Smooth muscle cell (in vitro differentiated cells): ENCODE results near the gene IRAG1. TPM values are rescaled to one million over a fixed set of nuclear protein-coding genes. Genes with fewer than 3 reads are reported as not detected.

Source experiments
- DNase-seq: peaks from one replicate; lab custom pipeline; 2025; ENCODE audit not compliant: unreplicated experiment; lab: John Stamatoyannopoulos, UW
- H2AFZ ChIP-seq: fragments of 200-600 bp; sonication (generic); 2 replicates; pipeline ENCODE4 v1.6.0; 2016; ENCODE audit warnings: antibody characterized with exemption, low read depth, mild to moderate bottlenecking
- H3F3A ChIP-seq: fragments of 200-600 bp; sonication (generic); 2 replicates; pipeline ENCODE4 v1.6.0; 2017; ENCODE audit warnings: antibody characterized with exemption, low read depth
- H3K27ac ChIP-seq: fragments of 200-600 bp; sonication (generic); 2 replicates; pipeline ENCODE4 v1.5.1; 2016; ENCODE audit warnings: low read depth, mild to moderate bottlenecking
- H3K27me3 ChIP-seq: fragments of 200-600 bp; sonication (generic); 2 replicates; pipeline ENCODE4 v1.6.1; 2016; ENCODE audit warnings: low read depth, mild to moderate bottlenecking
- H3K36me3 ChIP-seq: fragments of 200-600 bp; sonication (generic); 2 replicates; pipeline ENCODE4 v1.5.1; 2016; ENCODE audit warnings: low read depth
- H3K4me1 ChIP-seq: fragments of 200-600 bp; sonication (generic); 2 replicates; pipeline ENCODE4 v1.5.1; 2016; ENCODE audit warnings: low read depth
- H3K4me2 ChIP-seq: fragments of 200-600 bp; sonication (generic); 2 replicates; pipeline ENCODE4 v1.6.0; 2016; ENCODE audit warnings: mild to moderate bottlenecking
- H3K4me3 ChIP-seq: fragments of 200-600 bp; sonication (generic); 2 replicates; pipeline ENCODE4 v1.5.1; 2016; ENCODE audit warnings: mild to moderate bottlenecking
- H3K79me2 ChIP-seq: fragments of 200-600 bp; sonication (generic); 2 replicates; pipeline ENCODE4 v1.6.0; 2016; ENCODE audit warnings: low read depth, mild to moderate bottlenecking
- H3K9ac ChIP-seq: fragments of 200-600 bp; sonication (generic); 2 replicates; pipeline ENCODE4 v1.6.0; 2016; ENCODE audit warnings: low read depth
- H3K9me3 ChIP-seq: fragments of 200-600 bp; sonication (generic); replicated peaks from 2 replicates; pipeline ENCODE4 v1.5.1; 2016; ENCODE audit warnings: low read depth
- H4K20me1 ChIP-seq: fragments of 200-600 bp; sonication (generic); 2 replicates; pipeline ENCODE4 v1.6.0; 2016; ENCODE audit warnings: low read depth
- CTCF ChIP-seq: fragments of 200-600 bp; sonication (generic); IDR thresholded peaks from 2 replicates; pipeline ENCODE4 v1.5.1; 2017; ENCODE audit warnings: borderline replicate concordance, mild to moderate bottlenecking, antibody characterized with exemption; ENCODE audit not compliant: insufficient read depth, poor library complexity, severe bottlenecking
- WGBS: methylation state at CpG from one replicate; pipeline ENCODE4 v1.1.7; 2016; ENCODE audit warnings: low lambda C conversion rate; 5-methylcytosine and 5-hydroxymethylcytosine counted together
- polyA plus RNA-seq: library from polyadenylated mRNA; unstranded; fragments of >200 nt; fragmentation: Nextera tagmentation; extraction: Ambion mirVana; gene quantifications from 2 replicates; pipeline ENCODE4 v1.2.1, GENCODE V29; 2016
- total RNA-seq: library from RNA; depleted of rRNA; stranded (reverse); fragments of >200 nt; gene quantifications from 2 replicates; pipeline ENCODE4 v1.2.3, GENCODE V29; 2014

The IRAG1 gene
- total and polyA plus RNA-seq, 2 experiments from 2014 or later, result 2.5 to 4.4 TPM

DNA sequence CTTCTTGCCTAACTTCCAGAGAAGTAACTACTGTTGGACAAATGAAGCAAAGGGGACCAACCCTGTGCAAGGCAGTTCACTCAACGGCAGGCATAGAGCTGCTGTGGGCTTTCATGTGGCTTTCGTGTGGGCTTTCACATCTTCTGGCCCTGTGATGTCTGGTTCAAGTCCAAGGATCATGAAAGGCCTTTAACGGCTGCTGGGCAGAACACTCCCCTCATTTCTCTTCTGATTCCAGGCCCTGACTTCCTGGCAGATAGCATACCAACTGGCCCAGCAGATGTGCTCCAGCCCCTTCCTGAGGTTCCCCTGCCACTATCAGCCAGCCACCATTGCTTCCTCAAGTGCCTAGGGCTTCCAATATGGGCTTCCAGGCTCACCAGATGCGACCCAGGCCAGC lies 28.8 kb upstream of the IRAG1 start:
- no peak overlapping the region for H2AFZ ChIP-seq
- 32% methylated on average over 4 of the region's 4 CpGs for WGBS

GRCh38 chr11:10720881-10721376 lies 27.4 kb upstream of the IRAG1 start:
- no peaks in the 10 kb centered on the region for H3K4me1 ChIP-seq
- no peaks in the 10 kb centered on the region for H3K27me3 ChIP-seq
- H3K27ac ChIP-seq, result no peak overlapping the region
- no peak overlapping the region for H3K4me2 ChIP-seq
- H3K9ac ChIP-seq, result no peak overlapping the region
- no peak for DNase-seq
- TF ChIP-seq CTCF, result no peak
- no peak overlapping the region for H3K4me3 ChIP-seq
- no peaks in the 10 kb centered on the region for H3K36me3 ChIP-seq
- H2AFZ ChIP-seq, result no peak overlapping the region
- no peaks in the 10 kb centered on the region for H3K9me3 ChIP-seq
- H3K79me2 ChIP-seq, result no peaks in the 10 kb centered on the region
- H3F3A ChIP-seq, result no peaks in the 10 kb centered on the region
- H4K20me1 ChIP-seq, result no peaks in the 10 kb centered on the region
- WGBS, result 90% methylated on average over 2 of the region's 2 CpGs

More for the DNA sequence above, 28.8 kb upstream of the IRAG1 start:
- TF ChIP-seq CTCF, result no peak
- Histone ChIP-seq H3K79me2 (no peaks in the 10 kb centered on the region), H3K27ac (no peak overlapping the region), H3K4me3 (no peak overlapping the region), H4K20me1 (no peaks in the 10 kb centered on the region), H3K27me3 (no peaks in the 10 kb centered on the region), H3K9ac (no peak overlapping the region), H3K4me1 (no peaks in the 10 kb centered on the region), H3F3A (no peaks in the 10 kb centered on the region), H3K9me3 (no peaks in the 10 kb centered on the region), H3K36me3 (no peaks in the 10 kb centered on the region), H3K4me2 (no peak overlapping the region)
- DNase-seq, result no peak

GRCh38 chr11:10719616-10720015 lies 26.1 kb upstream of the IRAG1 start:
- no peaks in the 10 kb centered on the region for H3F3A ChIP-seq
- WGBS, result 100% methylated on average over 2 of the region's 2 CpGs
- DNase-seq, result no peak
- no peaks in the 10 kb centered on the region for H3K4me1 ChIP-seq
- no peaks in the 10 kb centered on the region for H3K27me3 ChIP-seq
- no peak overlapping the region for H3K4me2 ChIP-seq
- H4K20me1 ChIP-seq, result no peaks in the 10 kb centered on the region
- H3K36me3 ChIP-seq, result no peaks in the 10 kb centered on the region
- H3K9me3 ChIP-seq, result no peaks in the 10 kb centered on the region
- no peak overlapping the region for H2AFZ ChIP-seq
- no peak overlapping the region for H3K9ac ChIP-seq
- TF ChIP-seq CTCF, result no peak
- no peak overlapping the region for H3K27ac ChIP-seq
- no peak overlapping the region for H3K4me3 ChIP-seq
- H3K79me2 ChIP-seq, result no peaks in the 10 kb centered on the region

- H3K4me1 ChIP-seq, result no peaks in the 10 kb centered on the region
- H3K9me3 ChIP-seq, result no peaks in the 10 kb centered on the region
- H3K4me2 ChIP-seq, result no peak overlapping the region
- H2AFZ ChIP-seq, result no peak overlapping the region
- H3K79me2 ChIP-seq, result no peaks in the 10 kb centered on the region
- no peaks in the 10 kb centered on the region for H4K20me1 ChIP-seq
- no peaks in the 10 kb centered on the region for H3K27me3 ChIP-seq
- WGBS, result 74% methylated on average over 9 of the region's 9 CpGs
- DNase-seq, result no peak
- no peaks in the 10 kb centered on the region for H3F3A ChIP-seq
- no peak for TF ChIP-seq CTCF
- no peak overlapping the region for H3K9ac ChIP-seq
- H3K27ac ChIP-seq, result no peak overlapping the region
- H3K4me3 ChIP-seq, result no peak overlapping the region
- H3K36me3 ChIP-seq, result no peaks in the 10 kb centered on the region
Measured at GRCh38 chr11:10716543-10717259, 23.1 kb upstream of the IRAG1 start.
